ENCODE measurements around the gene SAA2.
"Not testable (repeated sequence)": the region's sequence is repeated elsewhere in the genome, so short reads cannot be mapped to it uniquely, and the experiment has no call there.

Gene SAA2

GRCh38 chr11:18248561-18248960, at the start of gene SAA2:
TSS of gene SAA2 (minus strand) at chr11:18248668. CDS start at chr11:18248011, 657 bp downstream.
- FAIRE-seq = no peak

- no peak for FAIRE-seq
These were observed 46.8 kb upstream of the SAA2 start for GRCh38 chr11:18295316-18295715.

GRCh38 chr11:18294862-18295261, 46.4 kb upstream of the SAA2 start:
- FAIRE-seq = no peak

- no peak for FAIRE-seq
These were observed 40.4 kb upstream of the SAA2 start for GRCh38 chr11:18288911-18289310.

GRCh38 chr11:18285841-18286240, 37.4 kb upstream of the SAA2 start:
- no peak for FAIRE-seq

GRCh38 chr11:18282626-18283025, 34.2 kb upstream of the SAA2 start:
- no peak for FAIRE-seq

GRCh38 chr11:18280438-18281045, 32.1 kb upstream of the SAA2 start:
- FAIRE-seq = no peak

GRCh38 chr11:18277565-18278271, 29.2 kb upstream of the SAA2 start:
- no peak for FAIRE-seq

GRCh38 chr11:18271206-18271605, 22.7 kb upstream of the SAA2 start:
- no peak for FAIRE-seq

GRCh38 chr11:18270102-18270501, 21.6 kb upstream of the SAA2 start:
- no peak for FAIRE-seq

GRCh38 chr11:18269252-18269651, 20.8 kb upstream of the SAA2 start:
- FAIRE-seq = not testable (repeated sequence)

GRCh38 chr11:18267335-18268133, 19.1 kb upstream of the SAA2 start:
- FAIRE-seq = not testable (repeated sequence)

GRCh38 chr11:18265949-18266348, 17.5 kb upstream of the SAA2 start, which contains the start of gene SAA1:
TSS of gene SAA1 (plus strand) at chr11:18266264. CDS start at chr11:18266888, 624 bp downstream.
- no peak for FAIRE-seq

- no peak for FAIRE-seq
These were observed 16.4 kb upstream of the SAA2 start for GRCh38 chr11:18264677-18265555.

- FAIRE-seq = no peak
These were observed 15.6 kb upstream of the SAA2 start for GRCh38 chr11:18264035-18264434.

- FAIRE-seq = not testable (repeated sequence)
These were observed 14.3 kb upstream of the SAA2 start for GRCh38 chr11:18262681-18263350.

GRCh38 chr11:18261721-18262120, 13.3 kb upstream of the SAA2 start:
- no peak for FAIRE-seq

GRCh38 chr11:18259259-18259658, 10.8 kb upstream of the SAA2 start:
- FAIRE-seq = no peak

- no peak for FAIRE-seq
These were observed 6.4 kb upstream of the SAA2 start for GRCh38 chr11:18254781-18255361.

- no peak for FAIRE-seq
These were observed 5.4 kb upstream of the SAA2 start for GRCh38 chr11:18253778-18254338.

GRCh38 chr11:18253233-18253632, 4.8 kb upstream of the SAA2 start:
- FAIRE-seq = no peak
